Osteoblast (primary cell): ENCODE data around the gene SSTR1. TPM values are rescaled to one million over a fixed set of nuclear protein-coding genes. Genes with fewer than 3 reads are reported as not detected.
"Not testable (repeated sequence)": the region's sequence is repeated elsewhere in the genome, so short reads cannot be mapped to it uniquely, and the experiment has no call there.

Source experiments
- DNase-seq: peaks from one replicate; pipeline ENCODE4 v3.0.0; 2011; ENCODE audit warnings: low spot score, mixed read lengths; ENCODE audit not compliant: insufficient read length; ENCODE audit errors: missing footprints
- H2AFZ ChIP-seq: 2 replicates; pipeline ENCODE4 v1.6.0; 2011; ENCODE audit warnings: mild to moderate bottlenecking, low read length
- H3K27ac ChIP-seq: 2 replicates; pipeline ENCODE4 v1.5.1; 2011; ENCODE audit warnings: mild to moderate bottlenecking, low read depth, low read length, moderate library complexity
- H3K27me3 ChIP-seq: 2 replicates; pipeline ENCODE4 v1.6.0; 2012; ENCODE audit warnings: mild to moderate bottlenecking, control low read depth, inconsistent platforms, low read length, moderate library complexity; ENCODE audit not compliant: insufficient read depth
- H3K36me3 ChIP-seq: 2 replicates; pipeline ENCODE4 v1.5.1; 2011; ENCODE audit warnings: mild to moderate bottlenecking, low read length, control low read depth, moderate library complexity; ENCODE audit not compliant: insufficient read depth
- H3K4me1 ChIP-seq: 2 replicates; pipeline ENCODE4 v1.5.1; 2011; ENCODE audit warnings: mild to moderate bottlenecking, low read length, control low read depth, moderate library complexity; ENCODE audit not compliant: insufficient read depth
- H3K4me2 ChIP-seq: 2 replicates; pipeline ENCODE4 v1.6.0; 2011; ENCODE audit warnings: mild to moderate bottlenecking, low read length; ENCODE audit not compliant: insufficient read depth
- H3K4me3 ChIP-seq: fragments of 200-600 bp; sonication (generic); 3 replicates; pipeline ENCODE4 v1.5.1; 2012; ENCODE audit warnings: mild to moderate bottlenecking, low read length, inconsistent platforms; ENCODE audit not compliant: insufficient read depth
- H3K79me2 ChIP-seq: 2 replicates; pipeline ENCODE4 v1.6.0; 2012; ENCODE audit warnings: mild to moderate bottlenecking, low read length, control low read depth, inconsistent platforms; ENCODE audit not compliant: insufficient read depth
- H3K9me3 ChIP-seq: 2 replicates; pipeline ENCODE4 v1.5.1; 2011; ENCODE audit warnings: low read depth, low read length, control low read depth
- H4K20me1 ChIP-seq: 2 replicates; pipeline ENCODE4 v1.6.0; 2012; ENCODE audit warnings: mild to moderate bottlenecking, low read length, control low read depth; ENCODE audit not compliant: insufficient read depth
- total RNA-seq: library from RNA; depleted of rRNA; stranded (reverse); fragments of >200 nt; gene quantifications from 2 replicates; pipeline ENCODE4 v1.2.3, GENCODE V29; 2012
- TF ChIP-seq, protein P1 (sequence below): IDR thresholded peaks from 2 replicates; pipeline ENCODE4 v1.5.1; 2011; ENCODE audit warnings: mild to moderate bottlenecking, low read depth, low read length, moderate library complexity; ENCODE audit errors: extremely low read depth

Gene SSTR1
- total RNA-seq, 1 donor: under 0.01 TPM

- Histone ChIP-seq H3K36me3 (no peaks in the 10 kb centered on the region), H3K27ac (no peak overlapping the region), H4K20me1 (no peaks in the 10 kb centered on the region), H3K4me2 (no peak overlapping the region), H2AFZ (no peak overlapping the region), H3K27me3 (no peaks in the 10 kb centered on the region), H3K79me2 (no peaks in the 10 kb centered on the region), H3K4me3 (no peak overlapping the region), H3K9me3 (no peaks in the 10 kb centered on the region), H3K4me1 (no peaks in the 10 kb centered on the region)
- TF ChIP-seq, protein P1, sequence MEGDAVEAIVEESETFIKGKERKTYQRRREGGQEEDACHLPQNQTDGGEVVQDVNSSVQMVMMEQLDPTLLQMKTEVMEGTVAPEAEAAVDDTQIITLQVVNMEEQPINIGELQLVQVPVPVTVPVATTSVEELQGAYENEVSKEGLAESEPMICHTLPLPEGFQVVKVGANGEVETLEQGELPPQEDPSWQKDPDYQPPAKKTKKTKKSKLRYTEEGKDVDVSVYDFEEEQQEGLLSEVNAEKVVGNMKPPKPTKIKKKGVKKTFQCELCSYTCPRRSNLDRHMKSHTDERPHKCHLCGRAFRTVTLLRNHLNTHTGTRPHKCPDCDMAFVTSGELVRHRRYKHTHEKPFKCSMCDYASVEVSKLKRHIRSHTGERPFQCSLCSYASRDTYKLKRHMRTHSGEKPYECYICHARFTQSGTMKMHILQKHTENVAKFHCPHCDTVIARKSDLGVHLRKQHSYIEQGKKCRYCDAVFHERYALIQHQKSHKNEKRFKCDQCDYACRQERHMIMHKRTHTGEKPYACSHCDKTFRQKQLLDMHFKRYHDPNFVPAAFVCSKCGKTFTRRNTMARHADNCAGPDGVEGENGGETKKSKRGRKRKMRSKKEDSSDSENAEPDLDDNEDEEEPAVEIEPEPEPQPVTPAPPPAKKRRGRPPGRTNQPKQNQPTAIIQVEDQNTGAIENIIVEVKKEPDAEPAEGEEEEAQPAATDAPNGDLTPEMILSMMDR: no peak
- DNase-seq: no peak
Observed at GRCh38 chr14:38185671-38186070, 22.0 kb upstream of the SSTR1 start.

GRCh38 chr14:38186216-38186615 lies 21.5 kb upstream of the SSTR1 start:
- DNase-seq: no peak
- H3K27ac ChIP-seq: no peak overlapping the region
- TF ChIP-seq, protein P1: no peak
- H3K4me1 ChIP-seq: no peaks in the 10 kb centered on the region
- H2AFZ ChIP-seq: no peak overlapping the region
- H3K9me3 ChIP-seq: no peaks in the 10 kb centered on the region
- H3K79me2 ChIP-seq: no peaks in the 10 kb centered on the region
- H3K27me3 ChIP-seq: no peaks in the 10 kb centered on the region
- H4K20me1 ChIP-seq: no peaks in the 10 kb centered on the region
- no peak overlapping the region for H3K4me2 ChIP-seq
- H3K4me3 ChIP-seq: no peak overlapping the region
- no peaks in the 10 kb centered on the region for H3K36me3 ChIP-seq

DNA sequence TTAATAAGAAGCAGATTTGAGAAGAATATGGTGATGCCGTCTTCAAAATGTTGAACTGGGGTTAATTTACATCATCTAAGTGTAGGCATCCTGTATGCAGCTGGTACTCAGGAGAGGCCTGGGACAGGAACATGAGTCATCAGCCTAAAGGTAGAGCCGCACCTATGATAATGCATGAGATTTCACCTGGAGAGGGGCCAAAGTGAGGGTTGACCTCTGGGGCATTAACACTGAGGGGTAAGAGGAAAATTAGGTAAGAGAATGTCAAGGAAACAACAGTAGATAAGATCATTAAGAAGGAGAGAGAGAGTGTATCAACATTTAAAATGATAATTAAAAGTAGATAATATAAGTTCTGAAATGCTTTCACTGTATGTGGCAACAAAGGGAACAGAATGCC lies 20.2 kb upstream of the SSTR1 start:
- Histone ChIP-seq H3K9me3 (no peaks in the 10 kb centered on the region), H4K20me1 (no peaks in the 10 kb centered on the region), H3K4me2 (no peak overlapping the region), H2AFZ (no peak overlapping the region), H3K36me3 (no peaks in the 10 kb centered on the region), H3K79me2 (no peaks in the 10 kb centered on the region), H3K4me1 (no peaks in the 10 kb centered on the region), H3K27ac (no peak overlapping the region), H3K4me3 (no peak overlapping the region), H3K27me3 (no peaks in the 10 kb centered on the region)
- DNase-seq: no peak
- TF ChIP-seq, protein P1: no peak

- H2AFZ ChIP-seq: no peak overlapping the region
- no peaks in the 10 kb centered on the region for H4K20me1 ChIP-seq
- TF ChIP-seq, protein P1: no peak
- H3K9me3 ChIP-seq: no peaks in the 10 kb centered on the region
- no peaks in the 10 kb centered on the region for H3K27me3 ChIP-seq
- DNase-seq: no peak
- H3K79me2 ChIP-seq: no peaks in the 10 kb centered on the region
- H3K4me1 ChIP-seq: no peaks in the 10 kb centered on the region
- H3K27ac ChIP-seq: no peak overlapping the region
- no peaks in the 10 kb centered on the region for H3K36me3 ChIP-seq
- H3K4me3 ChIP-seq: no peak overlapping the region
- no peak overlapping the region for H3K4me2 ChIP-seq
Observed at GRCh38 chr14:38189930-38190726, 17.6 kb upstream of the SSTR1 start.

- not testable (repeated sequence) for H4K20me1 ChIP-seq, H2AFZ ChIP-seq, H3K36me3 ChIP-seq, H3K4me1 ChIP-seq, H3K27me3 ChIP-seq, H3K79me2 ChIP-seq, H3K27ac ChIP-seq, H3K9me3 ChIP-seq, H3K4me3 ChIP-seq, H3K4me2 ChIP-seq, DNase-seq
Observed at GRCh38 chr14:38190846-38191245, 16.9 kb upstream of the SSTR1 start.

GRCh38 chr14:38191491-38191890 lies 16.2 kb upstream of the SSTR1 start:
- H3K4me2 ChIP-seq, H4K20me1 ChIP-seq, H3K27ac ChIP-seq, H2AFZ ChIP-seq, H3K79me2 ChIP-seq, DNase-seq, H3K27me3 ChIP-seq, H3K36me3 ChIP-seq, H3K9me3 ChIP-seq, H3K4me3 ChIP-seq, H3K4me1 ChIP-seq: not testable (repeated sequence)
